Liver (tissue), 9 donors: ENCODE results near the gene ARHGAP1. TPM values are rescaled to one million over a fixed set of nuclear protein-coding genes. Genes with fewer than 3 reads are reported as not detected.
A peak's percentile ranks its signal among the peaks of the same experiment; 100 is the strongest.

ENCODE experiments used
- DNase-seq: peaks from one replicate; pipeline ENCODE4 v3.0.0-alpha.2; 2017; ENCODE audit warnings: low spot score
- H3K27ac ChIP-seq, 2 donors: one replicate each; pipeline ENCODE4 v1.7.0; 2013; ENCODE audit warnings: inconsistent platforms in 2 of 2, low read length in 2 of 2, control low read depth in 1 of 2, low read depth in 1 of 2, mild to moderate bottlenecking in 1 of 2
- H3K27me3 ChIP-seq, 4 donors: one replicate each; pipeline versions ENCODE4 v1.6.1 to v1.7.0; 2013; ENCODE audit warnings: low read length in 3 of 4, inconsistent platforms in 1 of 4, mild to moderate bottlenecking in 1 of 4, moderate library complexity in 1 of 4; ENCODE audit not compliant: control insufficient read depth in 4 of 4, insufficient read depth in 4 of 4
- H3K36me3 ChIP-seq, 4 donors: one replicate each; pipeline versions ENCODE4 v1.6.1 to v1.7.0; 2013; ENCODE audit warnings: low read length in 3 of 4, mild to moderate bottlenecking in 3 of 4, low read depth in 1 of 4, moderate library complexity in 1 of 4; ENCODE audit not compliant: control insufficient read depth in 4 of 4, insufficient read depth in 3 of 4
- H3K4me1 ChIP-seq, 4 donors: one replicate each; pipeline versions ENCODE4 v1.6.1 to v1.7.0; 2013; ENCODE audit warnings: low read length in 3 of 4, mild to moderate bottlenecking in 3 of 4, moderate library complexity in 1 of 4; ENCODE audit not compliant: control insufficient read depth in 4 of 4, insufficient read depth in 4 of 4
- H3K4me3 ChIP-seq, 3 donors: one replicate each; pipeline versions ENCODE4 v1.6.1 to v1.7.0; 2013; ENCODE audit warnings: low read length in 3 of 3, control low read depth in 1 of 3, low read depth in 1 of 3, mild to moderate bottlenecking in 1 of 3
- H3K9ac ChIP-seq, 2 donors: one replicate each; pipeline ENCODE4 v1.7.0; 2013; ENCODE audit warnings: low read length in 2 of 2, mild to moderate bottlenecking in 2 of 2, moderate library complexity in 2 of 2, control low read depth in 1 of 2, low read depth in 1 of 2
- H3K9me3 ChIP-seq, 4 donors: one replicate each; pipeline versions ENCODE4 v1.6.1 to v1.7.0; 2013; ENCODE audit warnings: low read length in 3 of 4; ENCODE audit not compliant: control insufficient read depth in 4 of 4
- CTCF ChIP-seq: fragments of 150-350 bp; IDR thresholded peaks from 2 replicates; pipeline ENCODE4 v1.5.1; 2017; ENCODE audit warnings: improper control_type of control experiment, low read depth, low read length; ENCODE audit not compliant: missing input control
- FOXA1 ChIP-seq: IDR thresholded peaks from 2 replicates; pipeline ENCODE4 v1.6.1; 2016; ENCODE audit warnings: antibody characterized with exemption
- GABPA ChIP-seq, 2 donors: IDR thresholded peaks in 1 of 2; conservative IDR thresholded peaks in 1 of 2; 2 replicates each; pipeline ENCODE4 v1.6.1; 2016; ENCODE audit warnings: antibody characterized with exemption in 2 of 2, mild to moderate bottlenecking in 1 of 2, moderate library complexity in 1 of 2
- HNF4A ChIP-seq, 2 donors: conservative IDR thresholded peaks; 2 replicates each; pipeline ENCODE4 v1.6.1; 2016; ENCODE audit warnings: antibody characterized with exemption in 2 of 2, mild to moderate bottlenecking in 2 of 2
- HNF4G ChIP-seq: IDR thresholded peaks from 2 replicates; pipeline ENCODE4 v1.6.1; 2016; ENCODE audit warnings: antibody characterized with exemption
- JUND ChIP-seq, 2 donors: IDR thresholded peaks; 2 replicates each; pipeline ENCODE4 v1.6.1; 2016; ENCODE audit warnings: antibody characterized with exemption in 2 of 2
- NR2F2 ChIP-seq: IDR thresholded peaks from 2 replicates; pipeline ENCODE4 v1.6.1; 2016; ENCODE audit warnings: antibody characterized with exemption
- RAD21 ChIP-seq, 2 donors: IDR thresholded peaks; 2 replicates each; pipeline ENCODE4 v1.6.1; 2016; ENCODE audit warnings: antibody characterized with exemption in 2 of 2, mild to moderate bottlenecking in 2 of 2
- RXRA ChIP-seq, 2 donors: IDR thresholded peaks; 2 replicates each; pipeline ENCODE4 v1.6.1; 2017 to 2018; ENCODE audit warnings: antibody characterized with exemption in 2 of 2, mild to moderate bottlenecking in 1 of 2
- SP1 ChIP-seq: IDR thresholded peaks from 2 replicates; pipeline ENCODE4 v1.6.1; 2018; ENCODE audit warnings: antibody characterized with exemption, mild to moderate bottlenecking
- TAF1 ChIP-seq: conservative IDR thresholded peaks from 2 replicates; pipeline ENCODE4 v1.6.1; 2016; ENCODE audit warnings: antibody characterized with exemption, mild to moderate bottlenecking
- YY1 ChIP-seq: IDR thresholded peaks from 2 replicates; pipeline ENCODE4 v1.6.1; 2016; ENCODE audit warnings: antibody characterized with exemption, mild to moderate bottlenecking
- WGBS: extraction: QIAGEN DNeasy Blood & Tissue Kit; methylation state at CpG from one replicate; pipeline ENCODE4 v1.1.7; 2013; 5-methylcytosine and 5-hydroxymethylcytosine counted together
- polyA plus RNA-seq, 2 donors: library from polyadenylated mRNA; stranded (reverse) in 1 of 2; unstranded in 1 of 2; fragments of 200-250 nt in 1 of 2; fragments of >200 nt in 1 of 2; fragmentation: Nextera tagmentation in 1 of 2; extraction: Ambion mirVana in 1 of 2; gene quantifications; one replicate each; pipeline versions ENCODE4 v1.2.1 to v1.2.3, GENCODE V29; 2013 to 2015
- total RNA-seq, 2 donors: library from RNA; depleted of rRNA; stranded (reverse); fragments of >200 nt; gene quantifications; one replicate each; pipeline ENCODE4 v1.2.3, GENCODE V29; 2014
- TF ChIP-seq, protein P1 (sequence below): IDR thresholded peaks from 2 replicates; pipeline ENCODE4 v1.6.1; 2016; ENCODE audit warnings: antibody characterized with exemption
- TF ChIP-seq, protein P2 (sequence below): IDR thresholded peaks from 2 replicates; pipeline ENCODE4 v1.6.1; 2016; ENCODE audit warnings: antibody characterized with exemption
- TF ChIP-seq, protein P3 (sequence below): IDR thresholded peaks from 2 replicates; pipeline ENCODE4 v1.6.1; 2016; ENCODE audit warnings: antibody characterized with exemption
- donor health status: healthy.
- donor health status: healthy.
- donor health status: healthy.
- donor health status: healthy.
- donor health status: healthy.

ARHGAP1 gene
- total and polyA plus RNA-seq, 4 donors, result 10.9 to 21.9 (median 20.1) TPM

DNA sequence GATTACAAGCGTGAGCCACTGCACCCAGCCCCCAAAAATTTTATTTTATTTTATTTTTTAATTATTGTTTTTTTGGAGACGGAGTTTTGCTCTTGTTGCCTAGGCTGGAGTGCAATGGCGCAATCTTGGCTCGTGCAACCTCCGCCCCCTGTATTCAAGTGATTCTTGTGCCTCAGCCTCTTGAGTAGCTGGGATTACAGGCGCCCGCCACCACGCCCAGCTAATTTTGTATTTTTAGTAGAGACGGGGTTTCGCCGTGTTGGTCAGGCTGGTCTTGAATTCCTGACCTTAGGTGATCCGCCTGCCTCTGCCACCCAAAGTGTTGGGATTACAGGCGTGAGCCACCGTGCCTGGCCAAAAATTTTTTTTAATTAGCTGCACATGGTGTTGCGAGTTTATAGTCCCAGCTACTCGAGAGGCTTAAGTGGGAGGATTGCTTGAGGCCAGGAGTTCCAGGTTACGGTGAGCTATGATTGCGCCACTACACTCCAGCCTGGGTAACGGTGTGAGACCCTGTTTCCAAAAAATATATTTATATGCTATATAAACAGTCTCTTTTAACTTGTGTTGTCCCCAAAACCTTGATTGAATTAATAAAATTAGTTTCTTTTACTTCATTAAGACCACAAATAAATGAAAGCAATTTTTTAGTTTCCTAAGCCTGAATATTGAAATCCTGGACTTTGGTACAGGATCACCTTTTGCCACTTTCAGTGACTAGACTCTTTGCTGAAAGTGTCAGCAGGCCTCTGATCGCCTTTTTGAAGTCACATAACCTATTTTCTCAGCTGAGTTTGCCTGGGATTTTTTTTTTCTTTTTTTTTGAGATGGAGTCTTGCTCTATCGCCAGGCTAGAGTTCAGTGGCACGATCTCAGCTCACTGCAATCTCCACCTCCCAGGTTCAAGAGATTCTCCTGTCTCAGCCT, 66.9 kb downstream of the ARHGAP1 start:
- H3K27me3 ChIP-seq, result no peaks in the 10 kb centered on the region
- no peaks in the 10 kb centered on the region for H3K9me3 ChIP-seq
- no peak for DNase-seq
- WGBS, result 72% methylated on average over 22 of the region's 22 CpGs
- peak overlapping the region; percentile 45 to 55 for H3K27ac ChIP-seq
- H3K9ac ChIP-seq, result no peak overlapping the region
- peaks cover 6 to 15% (median 11%) of the 10 kb centered on the region in 4 donors for H3K4me1 ChIP-seq
- H3K36me3 ChIP-seq, result peaks cover 3 to 6% (median 4%) of the 10 kb centered on the region in 4 donors
- H3K4me3 ChIP-seq, result no peak overlapping the region
- TF ChIP-seq SP1 (peak; percentile 79), HNF4A (conservative IDR thresholded peaks at IDR 0.05) (peak; percentile 96 to 97), TAF1 (no peak), HNF4G (peak; percentile 67), RXRA (IDR thresholded peaks at IDR 0.05) (peak; percentile 48 to 53), YY1 (peak; percentile 26), RAD21 (IDR thresholded peaks at IDR 0.05) (no peak), JUND (IDR thresholded peaks at IDR 0.05) (peak; percentile 52 to 61)

- no peaks in the 10 kb centered on the region for H3K9me3 ChIP-seq
- H3K4me3 ChIP-seq, result no peak overlapping the region
- H3K9ac ChIP-seq, result no peak overlapping the region
- peaks cover 6 to 15% (median 11%) of the 10 kb centered on the region in 4 donors for H3K4me1 ChIP-seq
- H3K27ac ChIP-seq, result no peak overlapping the region
- H3K27me3 ChIP-seq, result no peaks in the 10 kb centered on the region
- TF ChIP-seq, protein P1, sequence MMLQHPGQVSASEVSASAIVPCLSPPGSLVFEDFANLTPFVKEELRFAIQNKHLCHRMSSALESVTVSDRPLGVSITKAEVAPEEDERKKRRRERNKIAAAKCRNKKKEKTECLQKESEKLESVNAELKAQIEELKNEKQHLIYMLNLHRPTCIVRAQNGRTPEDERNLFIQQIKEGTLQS, result no peak
- TF ChIP-seq TAF1 (no peak), GABPA (IDR thresholded peaks at IDR 0.05 in 1 of 2, conservative IDR thresholded peaks at IDR 0.05 in 1 of 2) (no peak), YY1 (no peak), CTCF (no peak), NR2F2 (no peak), SP1 (no peak), FOXA1 (no peak), RXRA (IDR thresholded peaks at IDR 0.05) (no peak), HNF4A (conservative IDR thresholded peaks at IDR 0.05) (no peak)
- TF ChIP-seq, protein P2, sequence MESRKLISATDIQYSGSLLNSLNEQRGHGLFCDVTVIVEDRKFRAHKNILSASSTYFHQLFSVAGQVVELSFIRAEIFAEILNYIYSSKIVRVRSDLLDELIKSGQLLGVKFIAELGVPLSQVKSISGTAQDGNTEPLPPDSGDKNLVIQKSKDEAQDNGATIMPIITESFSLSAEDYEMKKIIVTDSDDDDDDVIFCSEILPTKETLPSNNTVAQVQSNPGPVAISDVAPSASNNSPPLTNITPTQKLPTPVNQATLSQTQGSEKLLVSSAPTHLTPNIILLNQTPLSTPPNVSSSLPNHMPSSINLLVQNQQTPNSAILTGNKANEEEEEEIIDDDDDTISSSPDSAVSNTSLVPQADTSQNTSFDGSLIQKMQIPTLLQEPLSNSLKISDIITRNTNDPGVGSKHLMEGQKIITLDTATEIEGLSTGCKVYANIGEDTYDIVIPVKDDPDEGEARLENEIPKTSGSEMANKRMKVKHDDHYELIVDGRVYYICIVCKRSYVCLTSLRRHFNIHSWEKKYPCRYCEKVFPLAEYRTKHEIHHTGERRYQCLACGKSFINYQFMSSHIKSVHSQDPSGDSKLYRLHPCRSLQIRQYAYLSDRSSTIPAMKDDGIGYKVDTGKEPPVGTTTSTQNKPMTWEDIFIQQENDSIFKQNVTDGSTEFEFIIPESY, result no peak
- TF ChIP-seq, protein P3, sequence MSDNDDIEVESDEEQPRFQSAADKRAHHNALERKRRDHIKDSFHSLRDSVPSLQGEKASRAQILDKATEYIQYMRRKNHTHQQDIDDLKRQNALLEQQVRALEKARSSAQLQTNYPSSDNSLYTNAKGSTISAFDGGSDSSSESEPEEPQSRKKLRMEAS, result no peak
- DNase-seq, result no peak
- 92% methylated on average over 1 of the region's 1 CpG for WGBS
- peaks cover 3 to 6% (median 4%) of the 10 kb centered on the region in 4 donors for H3K36me3 ChIP-seq
Observed at GRCh38 chr11:46632502-46632901, 67.9 kb downstream of the ARHGAP1 start.
